HG03432 (cell line): Measurements from ENCODE around the gene SELENOV.

Experiments used
- ATAC-seq: cut with Tn5 transposase; IDR thresholded peaks from one replicate; pipeline ENCODE4 v1.9.1; 2021; ENCODE audit warnings: mild to moderate bottlenecking, moderate library complexity; ENCODE audit not compliant: unreplicated experiment

The SELENOV gene

DNA sequence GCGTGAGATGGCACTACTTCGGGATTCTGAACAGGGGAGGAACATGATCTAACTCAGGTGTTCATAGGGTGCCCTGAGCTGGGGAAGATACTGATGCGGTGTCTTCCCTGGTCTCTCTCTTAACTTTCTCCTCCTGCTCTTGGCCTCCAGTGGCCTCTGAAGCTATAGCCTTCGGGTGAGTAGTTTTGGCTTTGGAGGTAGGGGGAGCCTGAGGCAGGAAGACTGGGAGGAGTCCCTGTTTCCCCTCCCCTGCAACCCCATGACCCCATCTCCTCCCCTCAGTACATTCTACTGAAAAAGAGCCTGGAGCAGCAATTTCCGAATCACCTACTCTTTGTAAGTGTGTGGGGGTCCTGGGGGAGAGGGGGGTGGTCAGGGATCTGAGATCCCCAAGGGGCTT, 3.5 kb downstream of the SELENOV start:
- ATAC-seq = no peak

- no peak for ATAC-seq
These were observed 4.0 kb downstream of the SELENOV start for GRCh38 chr19:39518975-39519374.

DNA sequence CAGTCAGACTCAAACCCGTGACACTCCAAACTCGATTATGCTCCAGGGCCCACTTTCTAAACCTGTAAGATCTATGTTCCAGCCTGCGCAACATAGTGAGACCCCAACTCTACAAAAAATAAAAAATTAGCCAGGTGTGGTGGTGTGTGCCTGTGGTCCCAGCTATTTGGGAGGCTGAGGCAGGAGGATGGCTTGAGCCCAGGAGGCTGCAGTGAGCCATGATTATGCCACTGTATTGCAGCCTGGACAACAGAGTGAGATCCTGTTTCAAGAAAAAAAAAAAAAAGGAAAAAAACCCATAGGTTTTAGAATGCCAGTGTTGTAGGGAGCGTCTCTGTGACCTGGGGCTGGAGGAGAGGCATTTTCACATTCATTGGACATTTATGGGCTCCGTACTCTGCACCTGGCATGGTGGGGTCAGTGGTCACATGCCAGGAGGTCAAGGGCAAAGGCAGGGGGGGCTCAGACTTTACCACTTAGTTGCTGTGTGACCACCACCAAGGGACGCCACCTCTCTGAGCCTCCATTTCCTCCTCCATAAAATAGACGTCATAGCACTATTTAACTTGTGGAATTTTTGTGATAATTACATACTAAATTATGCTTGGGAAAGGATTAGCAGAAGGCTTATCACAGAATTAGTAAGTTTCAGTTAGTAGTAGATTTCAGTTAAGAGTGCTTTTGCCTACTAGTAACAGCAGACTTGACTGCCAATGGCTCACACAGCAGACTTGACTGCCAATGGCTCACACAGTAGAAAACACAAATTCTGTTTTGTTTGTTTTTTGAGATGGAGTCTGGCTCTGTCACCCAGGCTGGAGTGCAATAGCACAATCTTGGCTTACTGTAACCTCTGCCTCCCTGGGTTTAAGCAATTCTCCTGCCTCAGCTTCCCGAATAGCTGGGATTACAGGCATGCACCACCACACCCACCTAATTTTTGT, 5.9 kb downstream of the SELENOV start:
- no peak for ATAC-seq

DNA sequence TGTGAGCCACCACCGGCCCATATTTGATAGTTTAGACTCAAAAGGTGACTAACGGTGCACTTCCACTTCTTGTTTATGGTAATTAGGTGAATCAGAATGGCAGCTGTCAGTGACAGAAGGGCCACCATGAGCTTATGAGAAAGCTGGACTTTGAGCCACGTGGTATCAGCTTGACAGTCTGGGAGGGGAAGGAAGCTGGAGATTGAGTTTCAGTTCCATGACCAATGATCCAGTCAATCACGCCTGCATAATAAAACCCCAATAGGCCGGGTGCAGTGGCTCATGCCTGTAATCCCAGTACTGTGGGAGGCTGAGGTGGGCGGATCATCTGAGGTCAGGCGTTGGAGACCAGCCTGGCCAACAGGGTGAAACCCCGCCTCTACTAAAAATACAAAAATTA, 9.6 kb downstream of the SELENOV start:
- no peak for ATAC-seq

DNA sequence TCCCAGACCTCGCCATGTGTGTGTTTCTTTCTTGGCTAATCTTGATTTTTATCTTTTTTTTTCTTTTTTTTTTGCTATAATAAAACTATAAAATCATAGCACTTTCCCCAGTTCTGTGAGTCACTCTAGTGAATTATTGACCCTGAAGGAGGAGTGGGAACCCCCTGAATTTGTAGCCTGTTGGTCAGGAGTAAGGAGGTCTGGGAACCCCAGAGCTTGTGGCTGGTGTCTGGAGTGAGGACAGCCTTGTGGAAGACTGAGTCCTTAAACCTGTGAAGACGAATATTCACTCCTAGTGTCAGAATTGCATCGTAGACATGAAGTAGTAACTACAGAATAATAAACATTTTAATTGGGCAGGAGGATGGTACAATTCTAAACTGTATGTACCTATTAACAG, 10.3 kb downstream of the SELENOV start:
- no peak for ATAC-seq

DNA sequence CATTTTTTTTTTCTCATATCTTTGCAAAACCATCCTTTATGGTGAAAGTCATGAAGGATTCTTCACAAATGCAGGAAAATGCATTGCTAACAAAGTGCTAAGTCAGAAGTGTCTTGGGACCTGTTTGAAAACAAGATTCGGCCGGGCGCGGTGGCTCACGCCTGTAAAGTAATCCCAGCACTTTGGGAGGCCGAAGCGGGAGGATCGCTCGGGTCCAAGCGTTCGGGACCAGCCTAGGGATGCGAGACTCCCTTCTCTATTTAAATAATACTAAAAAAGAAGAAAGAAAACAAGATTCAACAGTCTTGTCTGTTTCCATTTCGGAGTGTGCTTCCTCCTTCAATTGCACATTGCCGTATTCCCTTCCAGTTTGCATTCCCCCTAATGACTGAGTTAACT, 16.9 kb downstream of the SELENOV start:
- ATAC-seq = no peak

DNA sequence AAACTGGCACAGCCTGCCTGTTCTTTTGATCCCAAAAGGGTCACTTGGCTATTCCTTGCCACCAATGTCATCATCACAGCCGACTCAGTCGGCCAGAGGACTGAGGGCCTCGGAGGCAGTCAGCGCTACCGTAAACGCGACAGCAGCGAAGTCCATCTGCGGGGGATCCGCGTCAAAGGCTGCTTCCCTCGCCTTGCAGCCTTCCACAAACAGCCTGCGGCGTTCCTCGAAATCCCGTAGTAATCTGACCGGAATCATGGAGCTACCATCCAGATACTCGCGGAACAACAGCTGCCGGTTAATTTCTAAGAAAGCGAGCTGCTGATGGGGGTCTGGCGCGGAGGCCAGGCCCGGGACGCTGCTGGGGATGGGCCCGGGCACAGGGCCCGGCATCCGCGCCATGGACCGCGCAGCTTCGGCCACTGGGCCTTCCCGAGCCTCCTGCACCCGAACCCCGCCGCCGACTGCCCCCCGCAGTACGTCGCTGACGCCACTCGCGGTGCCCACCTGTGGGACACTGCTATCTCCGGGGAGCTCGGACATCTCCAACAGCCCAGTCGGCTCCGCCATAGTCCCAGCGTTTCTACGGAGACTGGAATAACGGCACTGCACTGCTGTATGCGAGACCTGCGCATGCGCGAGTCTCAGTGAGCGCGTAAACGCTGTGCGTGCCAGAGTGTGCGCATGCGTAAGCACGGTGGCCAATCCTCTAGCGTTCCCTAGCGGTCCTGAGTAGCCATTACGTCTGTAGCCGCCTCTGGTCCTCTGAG, 17.5 kb downstream of the SELENOV start, which contains the start of gene EID2B:
Gene EID2B (minus strand): TSS at position 620 of the 770 bp plus-strand sequence. CDS start 50 bp downstream, at position 570.
- ATAC-seq = peak; percentile 89

DNA sequence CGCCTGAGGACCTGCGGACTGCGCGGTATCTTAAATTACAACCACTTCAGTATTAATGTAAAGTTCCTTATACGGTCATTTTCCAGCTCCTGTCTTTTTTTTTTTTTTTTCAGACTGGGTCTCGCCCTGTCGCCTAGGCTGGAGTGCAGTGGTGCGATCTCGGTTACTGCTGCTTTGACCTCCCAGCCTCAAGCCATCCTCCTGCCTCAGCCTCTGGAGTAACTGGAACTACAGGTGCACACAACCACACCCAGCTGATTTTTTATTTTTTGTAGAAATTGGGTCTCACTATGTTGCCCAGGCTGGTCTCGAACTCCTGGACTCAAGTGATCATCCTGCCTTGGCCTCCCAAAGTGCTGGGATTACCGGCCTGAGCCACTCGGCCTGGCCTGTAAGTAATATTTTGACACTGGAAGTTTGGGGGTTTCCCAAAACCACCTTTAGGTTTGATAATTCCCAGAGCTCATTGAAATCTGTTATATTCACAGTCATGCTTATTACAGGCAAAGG, 18.1 kb downstream of the SELENOV start:
- ATAC-seq = no peak

DNA sequence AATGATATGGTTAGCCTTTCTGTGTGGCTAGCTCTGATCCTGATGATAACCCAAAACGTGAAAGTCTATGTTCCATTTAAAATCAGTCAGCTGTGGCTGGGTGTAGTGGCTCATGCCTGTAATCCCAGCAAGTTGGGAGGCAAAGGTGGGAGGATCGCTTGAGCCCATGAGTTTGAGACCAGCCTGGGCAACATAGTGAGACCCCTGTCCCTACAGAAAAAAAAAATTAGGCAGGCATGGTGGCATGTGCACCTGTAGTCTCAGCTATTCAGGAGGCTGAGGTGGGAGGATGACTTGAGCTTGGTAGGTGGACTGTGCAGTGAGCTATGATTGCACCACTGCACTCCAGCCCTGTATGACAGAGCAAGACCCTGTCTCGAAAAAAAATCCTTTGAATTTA, 18.9 kb downstream of the SELENOV start:
- ATAC-seq = no peak

DNA sequence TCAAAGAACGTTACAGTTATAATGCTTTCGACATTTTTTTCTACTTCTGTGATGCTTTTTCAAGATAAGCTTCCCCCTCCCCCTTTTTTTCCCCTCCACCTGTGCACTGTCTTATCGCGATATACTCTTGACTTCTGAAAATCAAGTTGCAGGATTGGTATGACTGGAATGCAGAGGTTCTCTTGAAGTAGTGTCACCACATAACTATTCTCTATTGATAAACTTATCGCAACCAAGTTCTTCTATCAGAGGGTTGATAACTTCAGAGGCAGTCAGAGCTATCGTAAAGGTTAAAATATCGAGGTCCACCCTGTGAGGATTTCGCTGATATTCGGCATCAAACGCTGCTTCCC, 24.2 kb downstream of the SELENOV start:
- ATAC-seq = no peak

GRCh38 chr19:39539518-39540332, 24.8 kb downstream of the SELENOV start, which contains the start of gene EID2:
Gene EID2 (minus strand): TSS chr19:39540161. CDS start chr19:39540079, 82 bp downstream.
- peak; percentile 82 for ATAC-seq

DNA sequence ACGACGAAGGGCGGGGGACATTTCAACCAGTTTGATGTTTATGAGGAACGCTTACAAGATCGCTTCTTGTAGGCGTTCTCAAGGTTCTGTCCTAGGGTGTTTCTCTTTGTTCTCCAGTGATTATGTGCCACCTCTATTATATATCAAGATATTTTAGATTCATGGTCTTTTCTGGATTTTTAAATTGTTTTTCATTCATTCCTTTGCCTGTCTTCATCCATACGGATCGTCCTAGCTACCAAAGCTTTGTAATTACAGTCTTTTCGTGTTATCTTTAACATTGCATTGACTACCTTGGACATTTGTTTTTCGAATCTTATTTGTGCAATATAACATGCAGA, 25.4 kb downstream of the SELENOV start:
- ATAC-seq = no peak

DNA sequence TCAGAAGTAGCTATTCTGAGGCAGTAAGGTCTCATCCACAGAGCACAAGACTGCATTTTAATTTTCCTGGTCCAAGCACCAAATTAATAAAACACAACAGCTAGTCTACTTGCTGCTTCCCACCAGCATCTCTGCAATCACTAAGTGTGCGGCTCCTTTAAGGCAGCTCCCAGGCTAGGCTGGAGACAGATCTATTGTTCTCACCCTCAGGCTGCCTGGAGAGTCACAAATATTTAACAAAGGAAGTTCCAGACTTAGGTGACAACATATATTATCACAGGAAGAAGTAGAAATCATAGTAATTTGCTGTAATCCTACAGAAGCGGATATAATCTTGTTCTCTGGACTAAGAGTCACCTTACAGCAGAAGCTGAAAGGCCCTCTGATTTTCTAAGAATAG, 27.3 kb downstream of the SELENOV start:
- no peak for ATAC-seq

- no peak for ATAC-seq
These were observed 28.5 kb downstream of the SELENOV start for GRCh38 chr19:39543477-39543857.

- ATAC-seq = no peak
These were observed 29.4 kb downstream of the SELENOV start for GRCh38 chr19:39544226-39544903.

GRCh38 chr19:39544911-39545310, 30.0 kb downstream of the SELENOV start:
- ATAC-seq = no peak

DNA sequence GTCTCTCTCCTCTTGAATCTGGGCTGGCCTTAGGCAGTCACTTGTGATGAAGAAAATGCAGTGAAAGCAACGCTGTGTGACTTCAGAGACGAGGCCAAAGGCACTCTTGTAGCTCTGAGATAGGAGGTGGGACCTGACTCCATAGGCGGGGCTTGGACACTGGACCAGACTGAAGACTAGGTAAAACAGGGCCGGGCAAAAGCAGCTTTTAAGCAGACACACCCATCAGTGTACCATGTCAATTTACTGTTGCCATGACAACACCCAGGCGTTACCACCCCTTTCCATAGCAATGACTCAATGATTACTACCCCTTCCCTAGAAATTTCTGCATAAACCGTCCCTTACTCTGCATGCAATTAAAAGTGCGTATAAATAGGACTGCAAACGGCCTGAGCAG, 31.7 kb downstream of the SELENOV start:
- no peak for ATAC-seq

DNA sequence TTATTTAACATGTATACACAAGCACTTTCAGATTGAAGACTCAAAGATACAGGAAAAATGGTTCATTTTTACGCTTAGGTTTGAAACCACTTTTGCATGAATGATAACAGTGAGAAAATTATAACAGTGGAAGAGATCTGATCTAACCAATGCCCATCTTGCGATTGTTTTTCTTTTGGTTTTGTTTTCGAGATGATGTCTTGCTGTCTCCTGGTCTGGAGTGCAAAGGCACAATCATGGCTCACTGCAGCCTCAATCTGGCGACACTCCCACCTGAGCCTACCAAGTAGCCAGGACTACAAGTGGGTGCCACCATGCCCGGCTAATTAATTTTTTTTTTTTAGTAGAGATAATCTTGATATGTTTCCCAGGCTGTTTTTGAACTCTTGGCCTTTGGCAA, 35.3 kb downstream of the SELENOV start:
- ATAC-seq = no peak

DNA sequence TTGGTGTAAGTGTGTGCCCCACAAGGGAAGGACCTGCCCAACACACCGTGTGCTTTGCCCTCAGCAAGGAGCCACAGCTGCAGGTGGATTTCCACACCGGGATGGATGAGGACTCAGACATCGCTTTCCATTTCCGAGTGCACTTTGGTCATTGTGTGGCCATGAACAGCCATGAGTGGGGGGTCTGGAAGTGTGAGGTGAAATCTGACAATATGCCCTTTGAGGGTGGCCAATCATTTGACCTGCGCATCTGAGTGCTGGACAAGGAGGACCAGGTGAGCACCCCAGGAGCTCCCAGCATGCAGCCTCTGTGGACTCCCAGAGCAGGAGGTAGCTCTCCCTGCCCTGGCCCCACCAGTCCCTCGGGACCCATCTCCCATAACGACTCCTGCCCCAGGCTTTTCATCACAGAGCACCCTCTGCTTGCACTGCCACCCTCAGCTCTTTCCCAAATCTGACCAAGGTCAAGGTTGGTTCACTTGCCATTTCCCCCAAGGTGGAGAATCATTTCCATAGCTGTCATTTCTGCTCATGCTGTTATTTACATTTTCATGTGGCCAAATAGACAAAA, 38.2 kb downstream of the SELENOV start:
- ATAC-seq = no peak

GRCh38 chr19:39554701-39555311, 39.9 kb downstream of the SELENOV start:
- no peak for ATAC-seq
